AML-193 (cell line): ENCODE results near the gene CYGB.

Experiments
- DNase-seq, 2 experiments: peaks; one replicate each; lab custom pipeline; 2025; lab: John Stamatoyannopoulos, UW

The CYGB gene

GRCh38 chr17:76537578-76538280, at the start of gene CYGB:
Gene CYGB (minus strand): TSS chr17:76537709. CDS start chr17:76537542, 167 bp downstream.
- no peak for DNase-seq

GRCh38 chr17:76586741-76587487, 49.4 kb upstream of the CYGB start:
- no peak for DNase-seq

GRCh38 chr17:76585649-76586593, 48.4 kb upstream of the CYGB start, which contains the start of gene ST6GALNAC2:
Gene ST6GALNAC2 (minus strand): TSS chr17:76585860. CDS start chr17:76585808, 52 bp downstream.
- peak in 1 of 2 experiments; percentile 22 for DNase-seq

- no peak for DNase-seq
Measured at GRCh38 chr17:76585033-76585648, 47.6 kb upstream of the CYGB start.

GRCh38 chr17:76584427-76585032, 47.0 kb upstream of the CYGB start:
- no peak for DNase-seq

- no peak for DNase-seq
Measured at GRCh38 chr17:76582660-76583059, 45.2 kb upstream of the CYGB start.

- no peak for DNase-seq
Measured at GRCh38 chr17:76581515-76581914, 44.0 kb upstream of the CYGB start.

- DNase-seq = peak; percentile 10 to 17
Measured at GRCh38 chr17:76579281-76579680, 41.8 kb upstream of the CYGB start.

- DNase-seq = no peak
Measured at GRCh38 chr17:76578376-76578775, 40.9 kb upstream of the CYGB start.

- DNase-seq = no peak
Measured at GRCh38 chr17:76577876-76578275, 40.4 kb upstream of the CYGB start.

GRCh38 chr17:76576189-76576588, 38.7 kb upstream of the CYGB start:
- no peak for DNase-seq

GRCh38 chr17:76575570-76575969, 38.1 kb upstream of the CYGB start:
- no peak for DNase-seq

GRCh38 chr17:76574166-76574565, 36.7 kb upstream of the CYGB start:
- no peak for DNase-seq

- no peak for DNase-seq
Measured at GRCh38 chr17:76573096-76573495, 35.6 kb upstream of the CYGB start.

GRCh38 chr17:76572201-76572910, 34.8 kb upstream of the CYGB start:
- no peak for DNase-seq

GRCh38 chr17:76570877-76571471, 33.5 kb upstream of the CYGB start:
- no peak for DNase-seq

GRCh38 chr17:76570457-76570856, 32.9 kb upstream of the CYGB start:
- no peak for DNase-seq

GRCh38 chr17:76569607-76570279, 32.2 kb upstream of the CYGB start:
- no peak for DNase-seq

- DNase-seq = no peak
Measured at GRCh38 chr17:76568811-76569221, 31.3 kb upstream of the CYGB start.
